HepG2 (cell line): Measurements from ENCODE around the gene COL27A1. TPM values are rescaled to one million over a fixed set of nuclear protein-coding genes. Genes with fewer than 3 reads are reported as not detected.

ENCODE experiments used
- ATAC-seq: fragments of 200-7000 bp; cut with Tn5 transposase; 3 replicates; pipeline ENCODE4 v1.9.1; 2020; ENCODE audit warnings: mild to moderate bottlenecking, moderate library complexity
- BruUV-seq: library from RNA; stranded (reverse); fragments of 400-500 nt; replicated peaks from 2 replicates; lab custom pipeline; 2021; lab: Mats Ljungman, UMichigan
- CTCF ChIA-PET: fragments of 300-600 bp; formaldehyde crosslinking; extraction: SDS; loops from one replicate; lab custom pipeline; 2021; ENCODE audit warnings: low total read pairs, inconsistent platforms, low intra/inter-chr PET ratio; lab: Yijun Ruan, JAX
- POLR2A ChIA-PET: fragments of 350-600 bp; sonication (Branson Sonifier 250); formaldehyde crosslinking; loops from one replicate; lab custom pipeline; 2020; ENCODE audit warnings: antibody characterized with exemption, inconsistent platforms; lab: Yijun Ruan, JAX
- DNase-seq: peaks from one replicate; pipeline ENCODE4 v3.0.0-alpha.2; 2015; ENCODE audit warnings: low spot score
- FAIRE-seq: peaks from 3 replicates; lab custom pipeline; 2011; peaks lifted over from hg19 to GRCh38; lab: Jason Lieb, UNC
- H2AFZ ChIP-seq: one replicate; pipeline ENCODE4 v1.6.1; 2011; ENCODE audit warnings: low read length, inconsistent platforms
- H3K27ac ChIP-seq: fragments of 300-600 bp; 3 replicates; pipeline ENCODE4 v1.8.0; 2011; ENCODE audit warnings: mixed run types, mild to moderate bottlenecking, mixed read lengths, low read length, inconsistent platforms; ENCODE audit not compliant: insufficient read depth; ENCODE audit errors: extremely low read length
- H3K27me3 ChIP-seq, 2 experiments: fragments of 200-600 bp in 1 of 2; 2 replicates in 1 of 2; 3 replicates in 1 of 2; pipeline versions ENCODE4 v1.6.0 to v1.8.0; 2011; ENCODE audit warnings: low read length in 2 of 2, mild to moderate bottlenecking in 2 of 2, moderate library complexity in 2 of 2, inconsistent platforms in 1 of 2; ENCODE audit not compliant: insufficient read depth in 2 of 2, control insufficient read depth in 1 of 2
- H3K36me3 ChIP-seq, 2 experiments: fragments of 200-600 bp in 1 of 2; replicated peaks in 1 of 2; 2 replicates in 1 of 2; 3 replicates in 1 of 2; pipeline versions ENCODE4 v1.5.1 to v1.8.0; 2011; ENCODE audit warnings: low read length in 2 of 2, inconsistent platforms in 1 of 2; ENCODE audit not compliant: insufficient read depth in 2 of 2, control insufficient read depth in 1 of 2
- H3K4me1 ChIP-seq: 2 replicates; pipeline ENCODE4 v1.5.1; 2012; ENCODE audit warnings: low read length, inconsistent platforms; ENCODE audit not compliant: insufficient read depth
- H3K4me2 ChIP-seq: 2 replicates; pipeline ENCODE4 v1.6.0; 2011; ENCODE audit warnings: low read depth, low read length, inconsistent platforms
- H3K4me3 ChIP-seq, 3 experiments: fragments of 200-600 bp in 1 of 3; sonication (generic), shearing (Covaris generic) in 1 of 3; replicated peaks in 1 of 3; 2 replicates each; pipeline ENCODE4 v1.5.1; 2011 to 2016; ENCODE audit warnings: low read length in 3 of 3, inconsistent platforms in 2 of 3, low read depth in 2 of 3, mild to moderate bottlenecking in 2 of 3, control low read depth in 1 of 3, mixed read lengths in 1 of 3; ENCODE audit not compliant: insufficient read depth in 1 of 3
- H3K79me2 ChIP-seq: one replicate; pipeline ENCODE4 v1.6.1; 2011; ENCODE audit warnings: low read length, inconsistent platforms; ENCODE audit not compliant: insufficient read depth
- H3K9ac ChIP-seq: 2 replicates; pipeline ENCODE4 v1.6.0; 2011; ENCODE audit warnings: mild to moderate bottlenecking, low read depth, low read length, inconsistent platforms; ENCODE audit not compliant: insufficient read depth
- H3K9me3 ChIP-seq: 2 replicates; pipeline ENCODE4 v1.5.1; 2012; ENCODE audit warnings: mild to moderate bottlenecking, low read length
- H4K20me1 ChIP-seq: 2 replicates; pipeline ENCODE4 v1.6.0; 2011; ENCODE audit warnings: inconsistent platforms, mild to moderate bottlenecking, low read length, moderate library complexity; ENCODE audit not compliant: insufficient read depth
- IKZF1 ChIP-seq: fragments of 450-650 bp; IDR thresholded peaks from 2 replicates; pipeline ENCODE4 v1.7.1; 2016
- KDM1A ChIP-seq: IDR thresholded peaks from 2 replicates; pipeline ENCODE4 v1.6.1; 2016; ENCODE audit warnings: missing compliant biosample characterization
- NR1H2 ChIP-seq: sonication (generic); formaldehyde crosslinking; IDR thresholded peaks from 2 replicates; pipeline ENCODE4 v1.8.1; 2022; ENCODE audit warnings: low read depth, missing genetic modification reagents, borderline replicate concordance
- PPARG ChIP-seq: conservative IDR thresholded peaks from 2 replicates; pipeline ENCODE4 v1.6.1; 2016; ENCODE audit warnings: missing biosample characterization, missing genetic modification reagents
- SOX5 ChIP-seq: IDR thresholded peaks from 2 replicates; pipeline ENCODE4 v1.6.1; 2016; ENCODE audit warnings: borderline replicate concordance
- ZNF224 ChIP-seq: sonication (generic); formaldehyde crosslinking; IDR thresholded peaks from 2 replicates; pipeline ENCODE4 v1.5.0; 2020; ENCODE audit warnings: mild to moderate bottlenecking, missing genetic modification reagents
- ZNF253 ChIP-seq: sonication (generic); formaldehyde crosslinking; IDR thresholded peaks from 2 replicates; pipeline ENCODE4 v1.8.0; 2022; ENCODE audit warnings: mild to moderate bottlenecking, missing genetic modification reagents, borderline replicate concordance
- ZNF446 ChIP-seq: sonication (generic); formaldehyde crosslinking; IDR thresholded peaks from 2 replicates; pipeline ENCODE4 v1.5.0; 2020; ENCODE audit warnings: mild to moderate bottlenecking, missing genetic modification reagents
- ZNF496 ChIP-seq: sonication (generic); formaldehyde crosslinking; IDR thresholded peaks from 2 replicates; pipeline ENCODE4 v1.8.1; 2023; ENCODE audit warnings: mild to moderate bottlenecking, moderate library complexity, missing genetic modification reagents; ENCODE audit not compliant: insufficient replicate concordance
- ZNF549 ChIP-seq: sonication (generic); formaldehyde crosslinking; IDR thresholded peaks from 2 replicates; pipeline ENCODE4 v1.5.0; 2020; ENCODE audit warnings: missing genetic modification reagents
- ZNF556 ChIP-seq: sonication (generic); formaldehyde crosslinking; IDR thresholded peaks from 2 replicates; pipeline ENCODE4 v1.4.0; 2020; ENCODE audit warnings: mild to moderate bottlenecking, missing genetic modification reagents, borderline replicate concordance
- WGBS: methylation state at CpG from one replicate; pipeline ENCODE4 v1.1.6; 2017; ENCODE audit warnings: low lambda C conversion rate; 5-methylcytosine and 5-hydroxymethylcytosine counted together
- in situ Hi-C: cut with HindIII; loops from 2 replicates; pipeline ENCODE4 v1.10.0; 2017; ENCODE audit warnings: low pct_unique_long_range_greater_than_20kb; ENCODE audit not compliant: extremely low pct_ligation_motif_present
- intact Hi-C: fragments of 100-400 bp; cut with micrococcal nuclease; formaldehyde crosslinking; loops from one replicate; pipeline ENCODE4 v1.10.0; 2022; ENCODE audit not compliant: unreplicated experiment
- polyA plus RNA-seq, 8 experiments: library from polyadenylated mRNA; depleted of rRNA in 3 of 8; stranded (reverse) in 7 of 8; unstranded in 1 of 8; fragments of >200 nt; fragmentation: Illumina TruSeq in 4 of 8; extraction: Trizol in 4 of 8; gene quantifications; 2 replicates each; pipeline versions ENCODE4 v1.2.1 to v1.2.3, GENCODE V29; 2011 to 2016; ENCODE audit warnings: low read depth in 4 of 8, missing spikeins in 1 of 8, mixed read lengths in 1 of 8; ENCODE audit not compliant: insufficient read depth in 1 of 8
- total RNA-seq, 5 experiments: library from RNA; depleted of rRNA; stranded (reverse); fragments of >200 nt; fragmentation: Illumina TruSeq; extraction: Trizol; gene quantifications; 2 replicates each; pipeline ENCODE4 v1.2.3, GENCODE V29; 2016; ENCODE audit warnings: low read depth in 1 of 5
- TF ChIP-seq, protein P1 (sequence below): sonication (generic); formaldehyde crosslinking; IDR thresholded peaks from 2 replicates; pipeline ENCODE4 v1.8.1; 2023; ENCODE audit warnings: mild to moderate bottlenecking, missing genetic modification reagents
- TF ChIP-seq, protein P2 (sequence below): sonication (generic); formaldehyde crosslinking; IDR thresholded peaks from 2 replicates; pipeline ENCODE4 v1.4.0; 2020; ENCODE audit warnings: missing genetic modification reagents

Gene COL27A1
- total and polyA plus RNA-seq, 2 of the 13 experiments (the other 11 are each of a cell fraction or from before 2014, with no cell fraction given): 71.3 to 89.1 TPM

DNA sequence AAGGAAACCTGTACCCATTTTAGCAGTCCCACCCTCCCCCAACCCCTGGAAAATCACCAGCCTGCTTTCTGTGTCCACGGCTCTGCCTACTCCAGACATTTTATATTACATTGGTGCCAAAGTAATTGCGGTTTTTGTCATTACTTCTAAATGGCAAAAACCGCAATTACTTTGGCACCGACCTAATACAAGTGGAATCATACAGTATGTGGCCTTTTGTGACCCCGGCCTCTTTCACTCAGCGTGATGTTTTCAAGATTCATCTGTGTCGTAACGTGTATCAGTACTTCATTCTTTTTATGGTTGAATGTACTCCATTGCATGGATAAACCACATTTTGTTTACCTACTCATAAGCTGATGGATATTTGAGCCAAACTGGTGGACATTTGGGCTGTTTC, 157.8 kb downstream of the COL27A1 start:
- in situ Hi-C loops: no loop called here
- no peak for FAIRE-seq
- CTCF ChIA-PET: no interaction called here

DNA sequence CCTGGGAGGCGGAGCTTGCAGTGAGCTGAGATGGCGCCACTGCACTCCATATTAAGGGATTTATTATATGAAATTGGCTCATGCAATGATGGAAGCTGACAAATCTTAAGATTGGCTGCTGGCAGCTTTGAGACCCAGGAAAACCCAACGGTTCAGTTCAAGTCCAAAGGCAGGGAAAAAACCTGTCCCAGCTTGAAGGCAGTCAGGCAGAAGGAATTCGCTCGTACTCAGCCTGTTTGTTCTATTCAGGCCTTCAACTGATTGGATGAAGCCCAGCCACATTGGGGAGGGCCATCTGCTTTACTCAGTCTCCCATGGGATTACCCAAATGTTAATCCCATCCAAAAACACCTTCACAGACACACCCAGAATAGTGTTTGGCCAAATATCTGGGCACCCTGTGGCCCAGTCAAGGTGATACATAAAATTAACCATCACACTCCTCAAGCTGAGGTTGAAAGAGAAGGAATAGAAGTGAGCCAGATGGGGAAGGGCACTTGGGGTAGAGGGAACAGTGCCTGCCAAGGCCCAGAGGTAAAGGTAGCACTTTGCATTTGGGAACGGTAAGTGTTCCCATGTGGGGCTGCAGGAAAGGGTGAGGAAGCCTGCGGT, 159.0 kb downstream of the COL27A1 start:
- in situ Hi-C loops: no loop called here
- no peak for TF ChIP-seq ZNF496 (CRISPR knock-in tag)
- no peak for TF ChIP-seq ZNF446 (CRISPR knock-in tag)
- TF ChIP-seq KDM1A (CRISPR knock-in tag): no peak
- no peak for TF ChIP-seq NR1H2 (CRISPR knock-in tag)
- TF ChIP-seq SOX5: no peak
- no peak for TF ChIP-seq IKZF1
- TF ChIP-seq ZNF224: no peak
- TF ChIP-seq ZNF253: no peak
- TF ChIP-seq, protein P1, sequence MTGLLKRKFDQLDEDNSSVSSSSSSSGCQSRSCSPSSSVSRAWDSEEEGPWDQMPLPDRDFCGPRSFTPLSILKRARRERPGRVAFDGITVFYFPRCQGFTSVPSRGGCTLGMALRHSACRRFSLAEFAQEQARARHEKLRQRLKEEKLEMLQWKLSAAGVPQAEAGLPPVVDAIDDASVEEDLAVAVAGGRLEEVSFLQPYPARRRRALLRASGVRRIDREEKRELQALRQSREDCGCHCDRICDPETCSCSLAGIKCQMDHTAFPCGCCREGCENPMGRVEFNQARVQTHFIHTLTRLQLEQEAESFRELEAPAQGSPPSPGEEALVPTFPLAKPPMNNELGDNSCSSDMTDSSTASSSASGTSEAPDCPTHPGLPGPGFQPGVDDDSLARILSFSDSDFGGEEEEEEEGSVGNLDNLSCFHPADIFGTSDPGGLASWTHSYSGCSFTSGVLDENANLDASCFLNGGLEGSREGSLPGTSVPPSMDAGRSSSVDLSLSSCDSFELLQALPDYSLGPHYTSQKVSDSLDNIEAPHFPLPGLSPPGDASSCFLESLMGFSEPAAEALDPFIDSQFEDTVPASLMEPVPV: no peak
- no peak for TF ChIP-seq PPARG
- TF ChIP-seq, protein P2, sequence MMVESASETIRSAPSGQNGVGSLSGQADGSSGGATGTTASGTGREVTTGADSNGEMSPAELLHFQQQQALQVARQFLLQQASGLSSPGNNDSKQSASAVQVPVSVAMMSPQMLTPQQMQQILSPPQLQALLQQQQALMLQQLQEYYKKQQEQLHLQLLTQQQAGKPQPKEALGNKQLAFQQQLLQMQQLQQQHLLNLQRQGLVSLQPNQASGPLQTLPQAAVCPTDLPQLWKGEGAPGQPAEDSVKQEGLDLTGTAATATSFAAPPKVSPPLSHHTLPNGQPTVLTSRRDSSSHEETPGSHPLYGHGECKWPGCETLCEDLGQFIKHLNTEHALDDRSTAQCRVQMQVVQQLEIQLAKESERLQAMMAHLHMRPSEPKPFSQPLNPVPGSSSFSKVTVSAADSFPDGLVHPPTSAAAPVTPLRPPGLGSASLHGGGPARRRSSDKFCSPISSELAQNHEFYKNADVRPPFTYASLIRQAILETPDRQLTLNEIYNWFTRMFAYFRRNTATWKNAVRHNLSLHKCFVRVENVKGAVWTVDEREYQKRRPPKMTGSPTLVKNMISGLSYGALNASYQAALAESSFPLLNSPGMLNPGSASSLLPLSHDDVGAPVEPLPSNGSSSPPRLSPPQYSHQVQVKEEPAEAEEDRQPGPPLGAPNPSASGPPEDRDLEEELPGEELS (CRISPR knock-in tag): no peak
- no peak for TF ChIP-seq ZNF556 (CRISPR knock-in tag)
- intact Hi-C loops: no loop called here
- no peak overlapping the region for H3K9ac ChIP-seq
- no TSS peak for BruUV-seq
- H3K9me3 ChIP-seq: no peaks in the 10 kb centered on the region
- H2AFZ ChIP-seq: no peak overlapping the region
- no peaks in the 10 kb centered on the region for H3K27me3 ChIP-seq
- peaks cover 11% of the 10 kb centered on the region for H3K4me1 ChIP-seq
- ATAC-seq (no peak; the same call in 2 of the 3 replicates), FAIRE-seq (no peak), DNase-seq (no peak)
- no peak overlapping the region for H3K27ac ChIP-seq
- no peak overlapping the region for H3K4me3 ChIP-seq
- WGBS: 85% methylated on average over 7 of the region's 7 CpGs
- H3K4me2 ChIP-seq: no peak overlapping the region
- no peaks in the 10 kb centered on the region for H4K20me1 ChIP-seq
- H3K79me2 ChIP-seq: no peaks in the 10 kb centered on the region
- POLR2A ChIA-PET: interaction anchor here (0.7 to 1.8 kb wide), 5 partner anchors 8 to 255 kb away, joined by 3 to 4 read pairs (median 4); partner anchors contain the start of gene ORM1
- CTCF ChIA-PET: no interaction called here
- H3K36me3 ChIP-seq: peaks cover 8 to 12% of the 10 kb centered on the region in 2 experiments

More for the DNA sequence above, 157.8 kb downstream of the COL27A1 start:
- no peaks in the 10 kb centered on the region for H4K20me1 ChIP-seq
- no peak overlapping the region for H3K4me3 ChIP-seq
- ATAC-seq (no peak), DNase-seq (no peak)
- H3K9me3 ChIP-seq: no peaks in the 10 kb centered on the region
- H3K36me3 ChIP-seq: peaks cover 18 to 24% of the 10 kb centered on the region in 2 experiments
- H3K27me3 ChIP-seq: no peaks in the 10 kb centered on the region
- no peak overlapping the region for H3K4me2 ChIP-seq
- no peaks in the 10 kb centered on the region for H3K79me2 ChIP-seq
- POLR2A ChIA-PET: no interaction called here
- H3K4me1 ChIP-seq: peaks cover 8% of the 10 kb centered on the region
- no peak overlapping the region for H3K9ac ChIP-seq
- 95% methylated on average over 8 of the region's 8 CpGs for WGBS
- intact Hi-C loops: no loop called here
- no TSS peak for BruUV-seq
- no peak overlapping the region for H3K27ac ChIP-seq
- no peak for TF ChIP-seq ZNF549 (CRISPR knock-in tag)
- no peak overlapping the region for H2AFZ ChIP-seq
